ENCODE measurements around the gene ROR1.

DNA sequence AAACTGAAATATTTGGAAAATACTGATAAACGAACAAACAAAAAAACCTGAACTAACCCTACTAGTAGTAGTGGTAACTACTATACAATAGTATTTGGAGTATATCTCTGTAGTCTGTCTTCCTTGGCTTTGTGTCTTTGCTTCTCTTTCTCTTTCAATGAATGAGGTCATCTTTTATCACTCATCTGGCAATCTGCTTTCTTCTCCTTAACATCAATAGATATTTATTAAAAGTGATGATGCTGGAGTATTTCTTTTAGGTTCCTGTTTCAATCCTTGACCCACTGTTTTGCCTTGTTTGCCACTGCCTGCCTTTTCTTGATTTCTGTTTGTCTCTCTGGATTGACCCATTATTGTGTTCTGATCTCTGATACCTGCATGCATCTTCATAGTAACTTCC is 71.5 kb downstream of the ROR1 start:
- no peak for TF ChIP-seq CTCF (IDR thresholded peaks at IDR 0.05)
- TF ChIP-seq POLR2A (IDR thresholded peaks at IDR 0.05): no peak
